Activated CD4-positive, alpha-beta T cell treated with anti-CD3 and anti-CD28 coated beads, Interleukin-2, Interleukin-4, amounts not matched to agents 100 ng/mL and 50 ng/mL, durations not matched to agents 16 hours and 8 hours (primary cell): Measurements from ENCODE around the gene LRRC2.
"Not testable (repeated sequence)": the region's sequence is repeated elsewhere in the genome, so short reads cannot be mapped to it uniquely, and the experiment has no call there.

ENCODE experiments used
- DNase-seq: peaks from one replicate; pipeline ENCODE4 v3.0.0-alpha.2; 2020; ENCODE audit warnings: low spot score

LRRC2 gene

GRCh38 chr3:46497556-46498265, 68.4 kb downstream of the LRRC2 start, which contains the start of gene RTP3:
Gene RTP3, plus strand, starts transcription at chr3:46497976. Its CDS starts 87 bp downstream, at chr3:46498063.
- DNase-seq, result no peak

GRCh38 chr3:46496746-46497555, 69.2 kb downstream of the LRRC2 start:
- peak; percentile 18 for DNase-seq

GRCh38 chr3:46495901-46496456, 70.1 kb downstream of the LRRC2 start:
- DNase-seq, result no peak

GRCh38 chr3:46494491-46494890, 71.6 kb downstream of the LRRC2 start:
- DNase-seq, result not testable (repeated sequence)

- no peak for DNase-seq
These were observed 73.1 kb downstream of the LRRC2 start for GRCh38 chr3:46492890-46493547.

- no peak for DNase-seq
These were observed 74.7 kb downstream of the LRRC2 start for GRCh38 chr3:46491089-46492070.

- DNase-seq, result no peak
These were observed 75.6 kb downstream of the LRRC2 start for GRCh38 chr3:46490338-46491084.

- no peak for DNase-seq
These were observed 76.2 kb downstream of the LRRC2 start for GRCh38 chr3:46489875-46490274.

- DNase-seq, result no peak
These were observed 76.7 kb downstream of the LRRC2 start for GRCh38 chr3:46489381-46489780.

- peak; percentile 95 for DNase-seq
These were observed 77.3 kb downstream of the LRRC2 start for GRCh38 chr3:46488735-46489361.

- DNase-seq, result no peak
These were observed 80.3 kb downstream of the LRRC2 start for GRCh38 chr3:46485779-46486175.

GRCh38 chr3:46484911-46485778, 81.0 kb downstream of the LRRC2 start:
- no peak for DNase-seq

GRCh38 chr3:46484388-46484787, 81.7 kb downstream of the LRRC2 start:
- DNase-seq, result no peak

- no peak for DNase-seq
These were observed 82.3 kb downstream of the LRRC2 start for GRCh38 chr3:46483825-46484224.

- DNase-seq, result no peak
These were observed 83.3 kb downstream of the LRRC2 start for GRCh38 chr3:46482632-46483350.

- no peak for DNase-seq
These were observed 84.5 kb downstream of the LRRC2 start for GRCh38 chr3:46481636-46482035.

GRCh38 chr3:46480491-46481195, 85.5 kb downstream of the LRRC2 start:
- no peak for DNase-seq

- DNase-seq, result no peak
These were observed 86.4 kb downstream of the LRRC2 start for GRCh38 chr3:46479696-46480095.
